NK-92 treated with Interleukin-12 subunit alpha and Interleukin-12 subunit beta, amount 100 ng/mL, for 24 hours (cell line): Measurements from ENCODE around the gene TMPRSS7.
A peak's percentile ranks its signal among the peaks of the same experiment; 100 is the strongest.

ENCODE experiments used
- DNase-seq: peaks from one replicate; lab custom pipeline; 2025; lab: John Stamatoyannopoulos, UW

The TMPRSS7 gene, protein sequence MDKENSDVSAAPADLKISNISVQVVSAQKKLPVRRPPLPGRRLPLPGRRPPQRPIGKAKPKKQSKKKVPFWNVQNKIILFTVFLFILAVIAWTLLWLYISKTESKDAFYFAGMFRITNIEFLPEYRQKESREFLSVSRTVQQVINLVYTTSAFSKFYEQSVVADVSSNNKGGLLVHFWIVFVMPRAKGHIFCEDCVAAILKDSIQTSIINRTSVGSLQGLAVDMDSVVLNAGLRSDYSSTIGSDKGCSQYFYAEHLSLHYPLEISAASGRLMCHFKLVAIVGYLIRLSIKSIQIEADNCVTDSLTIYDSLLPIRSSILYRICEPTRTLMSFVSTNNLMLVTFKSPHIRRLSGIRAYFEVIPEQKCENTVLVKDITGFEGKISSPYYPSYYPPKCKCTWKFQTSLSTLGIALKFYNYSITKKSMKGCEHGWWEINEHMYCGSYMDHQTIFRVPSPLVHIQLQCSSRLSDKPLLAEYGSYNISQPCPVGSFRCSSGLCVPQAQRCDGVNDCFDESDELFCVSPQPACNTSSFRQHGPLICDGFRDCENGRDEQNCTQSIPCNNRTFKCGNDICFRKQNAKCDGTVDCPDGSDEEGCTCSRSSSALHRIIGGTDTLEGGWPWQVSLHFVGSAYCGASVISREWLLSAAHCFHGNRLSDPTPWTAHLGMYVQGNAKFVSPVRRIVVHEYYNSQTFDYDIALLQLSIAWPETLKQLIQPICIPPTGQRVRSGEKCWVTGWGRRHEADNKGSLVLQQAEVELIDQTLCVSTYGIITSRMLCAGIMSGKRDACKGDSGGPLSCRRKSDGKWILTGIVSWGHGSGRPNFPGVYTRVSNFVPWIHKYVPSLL

DNA sequence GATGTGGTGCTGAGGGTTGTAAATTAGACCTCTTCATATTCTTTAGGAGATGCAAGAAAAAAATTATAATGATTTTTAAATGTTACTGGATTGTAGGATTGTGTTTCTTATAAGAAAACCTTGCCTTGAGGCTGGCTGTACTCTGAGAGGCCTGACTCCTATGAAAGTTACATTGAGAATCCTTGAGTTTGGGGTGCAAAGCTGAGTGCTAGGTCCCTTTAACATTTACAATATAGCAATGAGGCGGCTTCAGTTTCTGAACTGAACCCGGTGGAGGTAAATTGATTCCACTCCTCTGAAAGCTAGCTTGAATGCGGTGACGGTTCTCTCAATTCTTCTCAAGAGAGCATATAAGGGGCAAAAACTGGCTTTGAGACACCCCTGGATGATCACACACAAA, at the start of gene TMPRSS7:
TSS of gene TMPRSS7 (plus strand) at position 301 of the 400 bp plus-strand sequence. CDS start 110 bp downstream, outside the sequence.
- no peak for DNase-seq

DNA sequence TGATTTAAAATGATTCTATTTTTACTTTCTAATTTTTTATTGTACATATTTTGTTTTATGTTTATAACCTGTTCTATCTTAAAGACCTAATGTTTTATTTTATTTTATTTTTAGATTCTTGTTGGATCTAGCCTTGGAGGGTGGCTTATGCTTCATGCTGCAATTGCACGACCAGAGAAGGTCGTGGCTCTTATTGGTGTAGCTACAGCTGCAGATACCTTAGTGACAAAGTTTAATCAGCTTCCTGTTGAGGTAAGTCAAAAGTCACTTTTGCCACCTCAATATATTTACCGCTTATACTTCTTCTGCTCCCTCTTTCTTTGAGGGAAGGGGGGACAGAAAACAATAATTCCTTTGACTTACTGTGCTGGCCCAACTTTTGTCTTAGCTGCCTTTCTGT, 47.7 kb upstream of the TMPRSS7 start:
- DNase-seq = no peak

- DNase-seq = no peak
Observed at GRCh38 chr3:111989061-111989678, 45.4 kb upstream of the TMPRSS7 start.

DNA sequence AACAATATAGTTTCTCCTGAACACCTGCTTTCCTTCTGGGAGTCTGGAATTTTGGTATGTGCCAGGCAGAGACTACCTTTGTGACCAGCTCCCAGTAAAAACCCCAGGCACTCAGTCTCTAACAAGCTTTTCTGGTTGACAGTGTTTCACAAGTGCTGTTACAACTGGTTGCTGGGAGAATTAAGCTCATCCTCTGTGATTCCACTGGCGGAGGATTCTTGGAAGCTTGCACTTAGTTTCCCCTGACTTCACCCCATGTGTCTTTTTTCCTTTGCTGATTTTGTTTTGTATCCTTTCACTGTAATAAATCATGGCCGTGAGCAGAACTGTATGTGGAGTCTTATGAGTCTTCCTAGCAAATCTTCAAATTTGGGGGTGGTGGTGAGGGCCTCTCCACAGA, 41.5 kb upstream of the TMPRSS7 start:
- no peak for DNase-seq

GRCh38 chr3:111998636-111999483, 35.7 kb upstream of the TMPRSS7 start, which contains the start of gene TAGLN3:
TSS of gene TAGLN3 (plus strand) at chr3:111998922. CDS start at chr3:111999423, 501 bp downstream.
- DNase-seq = no peak

- DNase-seq = no peak
Observed at GRCh38 chr3:111999484-112000324, 34.8 kb upstream of the TMPRSS7 start.

GRCh38 chr3:112000367-112000771, 34.2 kb upstream of the TMPRSS7 start:
- no peak for DNase-seq

DNA sequence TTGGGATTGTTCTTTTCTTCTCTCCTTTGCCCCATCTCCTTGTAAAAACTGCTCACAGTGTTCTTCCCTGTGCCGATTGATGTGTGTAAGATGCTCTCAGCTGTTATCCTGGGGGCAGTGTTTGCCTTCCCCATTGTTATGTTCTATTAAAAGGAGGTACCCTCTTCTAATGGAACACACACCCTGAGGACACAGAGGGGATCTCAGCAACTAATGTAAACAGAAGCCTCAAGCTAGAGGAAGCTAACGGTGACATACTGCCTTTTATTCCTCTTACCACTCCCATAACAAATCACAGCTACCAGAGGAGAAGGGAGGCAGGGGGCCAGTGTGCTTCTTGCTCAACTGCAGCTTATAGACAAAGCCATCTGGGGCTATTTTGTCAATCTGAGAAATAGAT, 33.6 kb upstream of the TMPRSS7 start:
- DNase-seq = no peak

DNA sequence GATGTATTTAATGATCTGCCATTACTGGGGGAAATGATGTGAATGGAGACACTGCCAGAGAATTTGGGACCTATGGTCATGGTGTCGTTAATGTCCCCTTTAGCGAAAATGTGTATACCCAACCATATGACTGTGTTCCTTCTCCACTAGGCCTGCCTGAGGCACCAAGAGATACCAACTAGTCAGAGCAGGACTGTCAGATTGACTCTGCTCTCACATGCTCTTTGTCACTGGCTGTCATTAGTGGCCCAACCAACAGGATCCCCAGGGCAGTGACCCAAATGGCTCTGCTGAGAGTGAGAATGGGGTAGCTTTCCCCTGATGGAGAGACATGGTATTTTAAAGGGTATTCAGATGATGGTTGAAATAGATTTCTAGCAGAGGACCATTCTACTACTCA, 33.0 kb upstream of the TMPRSS7 start:
- DNase-seq = no peak

DNA sequence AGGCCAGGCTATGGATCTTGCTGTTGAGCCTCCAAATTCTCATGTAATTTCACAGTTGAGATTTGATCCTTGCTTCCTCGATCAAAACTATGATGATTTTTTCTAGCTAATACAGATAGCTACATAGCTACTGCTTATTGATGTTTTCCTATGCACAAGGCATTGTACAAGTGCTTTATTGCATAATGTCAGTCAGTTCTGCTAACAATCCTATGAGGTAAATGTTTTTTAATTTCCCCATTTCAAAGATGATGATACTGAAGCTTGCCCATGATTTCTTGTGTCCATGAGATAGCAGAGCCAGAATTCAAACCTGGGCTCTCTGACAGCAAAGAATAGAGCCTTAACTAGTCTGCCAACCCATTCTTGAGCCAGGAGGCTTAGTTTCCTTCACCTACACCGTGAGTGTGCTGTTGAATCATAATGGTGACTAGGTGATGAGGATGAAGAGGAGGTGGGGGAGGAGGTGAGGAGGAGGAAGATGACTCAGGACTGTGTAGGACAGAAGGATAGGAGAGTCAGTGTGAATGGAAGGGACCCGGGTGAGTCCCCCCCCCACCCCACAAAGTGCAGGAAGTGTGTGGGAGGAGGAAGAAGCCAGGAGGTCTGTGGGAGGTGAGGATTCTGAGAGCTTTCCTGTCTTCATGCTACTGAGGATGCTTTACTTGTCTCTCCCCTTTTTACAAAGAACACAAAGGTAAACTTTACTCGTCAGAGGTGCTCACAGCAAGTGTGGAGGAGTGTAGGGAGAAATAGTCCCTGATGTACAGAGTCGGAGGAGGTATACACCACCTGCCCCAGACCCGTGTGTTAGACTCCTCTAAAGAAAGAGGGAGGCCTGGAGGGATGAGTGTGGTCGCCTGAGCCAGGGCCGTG, 32.2 kb upstream of the TMPRSS7 start:
- peak; percentile 56 for DNase-seq

DNA sequence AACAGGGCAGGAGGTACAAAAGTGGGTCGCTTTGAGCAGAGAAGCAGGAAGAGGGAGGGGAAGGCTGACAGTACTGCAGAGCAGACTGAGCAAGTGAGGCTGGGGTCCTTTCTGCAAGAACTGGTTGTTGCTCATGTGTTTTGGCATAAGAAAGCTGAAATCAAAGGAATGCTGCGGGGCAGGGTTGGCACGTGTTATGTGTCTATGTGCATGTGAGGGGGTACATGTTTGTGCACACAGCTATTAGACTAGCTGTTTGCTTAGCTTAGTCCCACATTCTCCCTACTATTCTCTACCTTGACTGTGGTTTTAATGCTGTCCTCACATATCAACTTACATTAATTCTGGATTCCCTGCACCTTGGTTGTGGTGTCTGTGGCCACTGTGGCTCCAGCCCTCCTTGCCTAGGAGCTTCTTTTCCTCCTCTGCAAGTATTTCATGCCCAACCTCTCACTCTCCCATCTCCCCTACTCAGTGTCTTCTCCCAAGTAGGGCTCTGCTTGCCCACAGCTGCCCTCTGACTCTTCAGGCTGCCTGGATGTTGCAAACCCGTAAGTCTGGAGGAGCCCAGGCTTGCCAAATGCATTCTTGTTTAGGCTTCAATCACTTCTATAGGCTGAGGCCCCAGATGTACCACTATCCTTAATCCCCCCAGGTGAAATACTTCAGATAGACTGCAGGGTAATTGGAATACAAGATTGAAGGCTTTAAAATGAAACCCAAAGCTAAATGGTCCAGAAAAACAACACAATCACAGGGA, 31.0 kb upstream of the TMPRSS7 start:
- no peak for DNase-seq

DNA sequence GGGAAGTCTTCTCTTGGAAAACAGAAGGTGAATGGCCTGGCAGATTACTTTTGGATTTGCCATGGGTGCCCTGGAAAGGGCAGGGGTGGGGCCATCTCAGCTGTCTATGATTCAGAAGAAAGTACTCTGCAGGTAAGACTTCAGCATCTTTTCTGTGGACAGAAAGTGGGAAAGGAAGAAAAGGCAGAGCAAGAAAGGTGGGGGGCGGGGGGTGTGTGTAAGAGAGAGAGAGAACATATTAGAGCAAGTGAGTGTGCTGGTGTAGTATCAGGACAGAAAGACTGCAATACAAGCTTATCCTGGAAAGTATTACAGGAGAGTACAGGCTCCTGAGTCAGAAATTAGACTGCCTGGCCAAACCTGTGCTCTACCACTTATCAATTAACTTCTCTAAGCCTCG, 30.3 kb upstream of the TMPRSS7 start:
- DNase-seq = no peak

DNA sequence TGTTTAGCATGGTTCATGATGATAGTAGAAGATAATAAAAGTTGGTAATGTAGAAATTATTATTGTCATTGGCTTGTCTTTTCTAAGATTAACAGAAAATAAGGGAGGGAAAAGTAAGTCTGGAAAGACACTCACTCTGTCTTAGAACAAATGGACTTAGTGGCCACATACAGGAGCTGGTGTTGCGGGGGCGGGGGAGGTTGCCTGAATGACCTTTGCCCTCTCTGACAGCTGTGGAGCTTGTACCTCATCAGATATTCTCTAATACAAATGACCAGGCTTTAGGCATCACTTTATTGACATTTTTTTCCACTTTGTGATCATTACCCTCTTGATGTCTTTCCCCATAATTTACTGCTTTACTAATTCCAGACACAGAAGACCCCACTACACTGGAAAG, 29.9 kb upstream of the TMPRSS7 start:
- DNase-seq = no peak

- no peak for DNase-seq
Observed at GRCh38 chr3:112005091-112005672, 29.4 kb upstream of the TMPRSS7 start.

- no peak for DNase-seq
Observed at GRCh38 chr3:112007633-112008032, 26.9 kb upstream of the TMPRSS7 start.

DNA sequence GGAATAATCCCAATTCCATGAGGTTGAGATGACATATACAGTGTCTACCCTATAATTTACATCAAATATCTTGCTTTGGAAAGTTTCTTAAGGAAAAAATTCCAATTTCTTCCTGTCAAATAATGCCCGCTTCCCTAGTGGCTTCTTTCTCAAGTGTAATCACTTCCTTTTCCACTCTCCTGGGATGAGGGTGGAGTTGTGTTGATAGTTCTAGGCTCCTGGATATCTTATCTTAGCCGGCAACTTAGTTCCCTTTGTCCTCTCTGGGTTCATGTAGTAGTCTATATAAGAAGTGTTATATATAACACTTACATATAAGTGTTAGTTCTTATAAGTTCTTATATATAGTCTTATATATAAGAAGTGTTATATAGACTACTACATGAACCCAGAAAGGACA, 24.9 kb upstream of the TMPRSS7 start:
- no peak for DNase-seq

GRCh38 chr3:112010636-112011035, 23.9 kb upstream of the TMPRSS7 start:
- DNase-seq = no peak

- no peak for DNase-seq
Observed at GRCh38 chr3:112011376-112011940, 23.1 kb upstream of the TMPRSS7 start.
